ENCODE data around the gene MARF1.
"Not testable (repeated sequence)": the region's sequence is repeated elsewhere in the genome, so short reads cannot be mapped to it uniquely, and the experiment has no call there.

MARF1 gene

DNA sequence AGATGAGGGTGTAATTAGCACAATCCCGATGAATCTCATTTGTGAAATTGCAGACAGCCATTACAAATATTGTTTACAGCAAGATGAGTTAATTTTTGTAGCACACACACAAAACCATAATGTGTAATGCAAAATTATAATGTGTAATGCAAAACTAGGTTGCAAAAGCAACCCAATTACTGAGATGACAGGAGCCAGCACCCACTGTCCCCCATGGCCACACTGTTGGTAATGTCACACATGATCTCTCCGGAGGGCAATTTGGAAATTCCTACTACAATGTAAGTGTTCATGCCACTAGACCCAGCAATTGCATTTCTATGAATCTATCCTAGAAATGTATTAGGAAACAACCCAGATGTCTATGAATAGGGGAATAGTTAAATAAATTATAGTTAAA, 76.9 kb downstream of the MARF1 start:
- DNase-seq: no peak

DNA sequence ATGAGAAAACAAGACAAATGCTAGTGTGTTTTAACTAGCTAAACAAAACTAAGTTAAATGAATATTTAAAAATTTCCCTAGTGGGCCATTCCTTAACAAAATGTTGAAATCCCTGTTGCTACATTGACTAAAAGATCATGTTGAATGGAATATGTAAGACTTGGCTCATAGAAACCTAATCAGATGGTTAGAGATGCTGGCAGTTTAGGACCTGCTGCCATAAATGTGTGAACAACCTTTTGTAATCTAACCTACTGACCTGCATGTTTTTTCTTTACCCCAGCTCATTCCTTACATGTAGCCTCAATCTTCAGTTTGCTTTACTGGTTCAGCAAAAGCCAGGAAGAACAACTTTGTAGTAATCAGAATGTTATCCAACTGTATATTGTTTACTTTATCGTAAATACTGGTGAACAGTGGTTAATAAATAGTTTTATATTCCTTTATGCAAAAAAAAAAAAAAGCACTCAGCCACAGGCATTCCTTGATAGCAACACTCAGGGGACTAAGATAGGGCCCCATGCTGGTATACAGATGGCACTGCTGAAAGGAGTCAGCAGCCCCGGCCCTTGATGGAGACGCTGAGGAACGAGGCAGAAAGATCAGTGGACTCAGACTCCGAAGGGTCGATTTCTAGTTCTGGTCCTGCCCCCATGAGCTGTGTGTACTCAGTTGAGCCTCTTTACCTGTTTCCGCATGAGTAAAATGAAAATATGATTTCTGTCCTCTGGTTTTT, 78.2 kb downstream of the MARF1 start:
- no peak for DNase-seq

DNA sequence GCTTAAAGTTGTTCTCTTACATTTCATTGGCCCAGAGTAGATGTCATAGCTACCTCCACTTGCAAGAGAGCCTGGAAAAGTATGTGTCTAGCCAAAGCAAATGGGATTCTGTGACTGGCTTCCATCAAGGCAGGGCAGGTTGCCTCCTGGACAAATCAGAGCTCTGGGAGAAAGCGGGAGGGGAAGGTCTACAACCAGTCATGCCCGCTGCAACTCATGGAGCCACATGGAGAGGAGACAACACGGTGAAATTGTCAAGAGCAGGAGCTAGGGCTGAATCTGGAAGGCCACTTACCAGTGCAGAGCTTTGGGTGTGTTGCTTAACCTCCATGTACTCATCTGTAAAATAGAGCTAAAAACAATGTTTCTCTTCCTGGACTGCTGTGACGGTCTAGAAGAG, 83.8 kb downstream of the MARF1 start:
- no peak for DNase-seq

DNA sequence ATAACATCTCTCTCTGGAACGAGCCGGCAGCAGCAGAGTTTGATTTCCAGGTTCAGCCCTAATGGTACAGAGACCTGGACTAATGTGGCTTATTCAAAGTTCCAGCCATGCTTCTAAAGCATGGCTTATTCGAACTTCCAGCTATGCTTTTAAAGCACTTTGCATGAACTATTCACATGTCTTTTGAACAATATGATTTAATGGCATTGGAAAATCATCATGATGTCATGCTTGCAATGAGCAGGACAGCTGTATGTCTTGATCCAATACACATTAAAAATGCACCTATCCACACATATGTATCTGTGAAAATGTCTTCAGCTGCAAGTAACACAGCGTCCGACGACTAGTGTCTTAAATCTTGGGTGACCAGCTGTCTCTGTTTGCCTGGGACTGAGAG, 85.7 kb downstream of the MARF1 start:
- DNase-seq: no peak

DNA sequence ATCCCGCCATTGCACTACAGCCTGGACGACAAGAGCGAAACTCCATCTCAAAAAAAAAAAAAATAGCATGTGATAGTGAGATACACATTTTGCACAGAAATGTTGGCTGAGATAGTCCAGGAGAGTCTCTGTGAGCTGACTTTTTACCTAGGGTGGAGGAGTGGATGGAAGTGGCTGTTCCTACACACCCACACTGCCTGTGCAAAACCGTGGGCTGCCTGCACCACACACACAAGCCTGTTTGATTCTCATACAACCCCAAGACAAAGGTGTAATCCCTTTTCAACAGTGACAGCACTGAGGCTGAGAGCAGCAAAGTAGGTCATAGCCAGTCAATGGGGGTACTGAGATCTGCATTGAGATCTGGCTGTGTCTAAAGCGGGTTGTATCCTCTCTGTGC, 86.8 kb downstream of the MARF1 start:
- no peak for DNase-seq

DNA sequence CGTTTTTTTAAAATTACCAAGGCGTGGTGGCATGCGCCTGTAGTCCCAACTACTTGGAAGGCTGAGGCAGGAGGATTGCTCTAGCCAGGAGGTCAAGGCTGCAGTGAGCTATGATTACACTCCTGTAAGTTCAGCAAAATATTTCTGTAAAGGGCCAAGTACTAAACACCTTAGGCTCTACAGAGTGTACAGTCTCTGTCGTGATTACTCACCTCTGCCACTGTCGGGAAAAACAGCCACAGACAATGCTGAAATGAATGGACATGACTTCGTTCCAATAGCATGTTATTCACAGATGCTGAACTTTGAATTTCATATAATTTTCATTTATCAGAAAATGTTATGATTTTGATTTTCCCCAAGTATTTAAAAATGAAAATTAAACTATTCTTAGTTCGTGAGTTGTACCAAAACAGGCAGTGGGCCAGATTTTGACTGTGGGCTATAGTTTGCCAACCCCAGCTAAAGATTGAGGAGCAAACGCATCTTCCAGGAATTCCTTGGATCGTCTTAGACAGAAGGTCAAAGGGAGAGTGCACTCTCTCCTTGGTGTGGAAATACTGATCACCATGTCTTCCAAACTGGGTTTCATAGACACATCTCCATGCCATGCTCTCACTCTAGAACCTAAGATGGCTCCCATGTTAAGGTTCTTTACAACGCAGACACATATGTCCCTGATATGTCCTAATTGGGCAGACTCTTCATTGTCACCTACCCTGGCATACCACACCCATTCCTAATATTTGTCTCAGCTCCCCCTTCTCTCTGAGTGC, 89.5 kb downstream of the MARF1 start:
- no peak for DNase-seq

DNA sequence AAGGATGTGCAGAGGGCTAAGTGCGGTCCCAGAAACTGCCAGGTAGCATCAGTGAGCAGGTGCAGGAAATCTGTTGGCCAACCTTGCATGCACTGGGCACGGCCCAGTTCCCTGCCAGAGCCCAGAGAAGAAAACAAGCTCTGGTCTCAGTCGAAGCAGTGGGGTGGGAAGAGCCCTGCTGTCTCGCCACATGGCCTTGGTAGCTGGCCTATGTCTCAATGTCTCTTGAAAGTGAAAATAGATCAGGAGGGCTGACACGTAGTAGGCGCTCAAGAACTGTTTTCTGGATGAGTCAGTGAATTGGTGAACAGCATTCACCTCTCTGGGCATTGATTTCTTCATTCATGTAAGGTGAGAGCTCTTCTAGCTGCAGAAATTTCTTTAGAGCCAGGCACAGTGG, 90.4 kb downstream of the MARF1 start:
- no peak for DNase-seq

DNA sequence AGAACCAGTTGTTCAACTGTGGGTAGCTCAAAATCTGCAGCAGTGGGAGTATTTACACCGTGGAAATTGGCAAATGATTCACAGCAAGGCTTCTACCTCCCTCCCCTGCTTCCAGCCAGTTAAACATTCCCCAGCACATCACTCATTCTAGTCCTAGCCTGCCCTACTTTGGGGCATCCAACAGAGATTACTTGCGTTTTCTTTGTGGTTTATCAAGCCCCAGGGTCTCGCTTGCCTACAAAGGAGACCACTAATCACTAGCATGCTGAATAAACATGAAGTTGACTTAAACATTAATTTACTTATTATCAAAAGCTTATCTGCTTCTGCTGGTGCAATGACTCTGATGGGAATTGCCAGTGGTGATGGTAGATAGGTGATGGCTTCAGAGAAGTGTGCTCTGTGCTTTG, 94.5 kb downstream of the MARF1 start:
- no peak for DNase-seq

DNA sequence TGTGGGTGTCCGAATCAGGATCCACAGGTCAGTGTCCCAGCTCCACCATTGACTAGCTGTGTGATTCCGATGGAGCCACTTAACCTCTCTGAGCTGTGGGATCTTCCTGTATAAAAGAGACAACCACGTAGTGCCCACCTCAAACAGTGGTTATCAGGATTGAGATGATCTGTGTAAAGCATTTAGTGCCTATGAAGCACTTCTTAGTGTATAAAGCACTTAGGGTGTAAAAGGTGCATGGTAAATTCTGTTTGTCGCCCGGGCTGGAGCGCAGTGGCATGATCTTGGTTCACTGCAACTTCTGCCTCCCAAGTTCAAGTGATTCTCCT, 95.2 kb downstream of the MARF1 start:
- DNase-seq: no peak

DNA sequence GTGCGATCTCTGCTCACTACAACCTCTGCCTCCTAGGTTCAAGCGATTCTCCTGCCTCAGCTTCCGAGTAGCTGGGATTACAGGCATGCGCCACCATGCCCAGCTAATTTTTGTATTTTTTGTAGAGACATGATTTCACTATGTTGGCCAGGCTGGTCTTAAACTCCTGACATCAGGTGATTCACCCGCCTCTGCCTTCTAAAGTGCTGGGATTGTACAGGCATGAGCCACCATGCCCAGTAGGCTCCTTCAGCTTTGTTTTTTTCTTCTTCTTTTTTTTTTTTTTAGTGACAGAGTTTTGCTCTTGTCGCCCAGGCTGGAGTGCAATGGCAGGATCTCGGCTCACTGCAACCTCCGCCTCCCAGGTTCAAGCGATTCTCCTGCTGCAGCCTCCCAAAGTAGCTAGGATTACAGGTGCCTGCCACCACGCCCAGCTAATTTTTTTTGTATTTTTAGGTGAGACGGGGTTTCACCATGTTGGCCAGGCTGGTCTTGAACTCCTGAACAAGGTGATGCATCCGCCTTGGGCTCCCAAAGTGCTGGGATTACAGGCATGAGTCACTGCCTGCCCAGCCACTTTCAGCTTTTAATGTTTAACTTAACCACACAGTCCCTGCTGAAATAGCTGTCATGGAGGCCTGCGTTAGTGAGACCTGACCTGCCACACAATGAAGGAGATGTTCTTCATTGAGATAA, 95.7 kb downstream of the MARF1 start:
- not testable (repeated sequence) for DNase-seq

DNA sequence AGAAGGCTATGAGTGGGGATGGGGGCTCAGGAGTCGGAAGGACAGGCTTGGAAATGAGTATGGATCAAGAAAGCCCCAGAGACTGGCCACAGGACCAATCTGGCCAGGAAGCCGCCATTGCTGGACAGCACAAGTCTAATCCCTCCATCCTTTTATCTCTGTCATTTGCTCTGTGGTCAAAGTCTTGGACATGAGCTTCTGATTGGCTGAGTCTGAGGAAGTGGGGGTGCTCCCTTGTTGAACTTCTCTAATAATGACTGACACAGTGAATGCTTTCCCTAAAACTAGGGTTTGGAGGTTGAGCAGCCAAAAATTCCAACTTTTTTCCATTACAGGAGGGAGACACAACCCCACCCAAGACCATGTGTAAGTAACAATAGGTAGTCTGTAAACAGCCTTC, 97.4 kb downstream of the MARF1 start:
- no peak for DNase-seq

DNA sequence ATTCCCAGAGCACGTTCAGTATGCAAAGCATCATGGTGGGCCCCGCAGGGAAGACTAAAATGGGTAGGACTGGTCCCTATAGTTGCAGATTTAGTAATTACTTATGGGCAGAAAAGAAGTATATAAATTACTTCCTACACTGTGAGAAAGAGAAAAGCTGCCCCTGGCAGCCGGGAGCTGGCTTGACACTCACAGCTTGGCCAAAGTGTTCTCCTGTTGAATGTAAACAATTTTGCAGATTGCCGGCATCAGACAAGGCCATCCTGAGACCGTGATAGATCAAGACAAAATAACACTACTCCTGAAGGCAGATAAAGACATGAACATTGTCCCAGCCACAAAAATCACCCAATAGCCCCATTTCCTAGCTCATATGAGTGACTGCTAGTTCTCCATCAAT, 98.5 kb downstream of the MARF1 start:
- DNase-seq: no peak

Measured in DMS79 treated with DMSO at 0.1 percent for 48 hours (cell line).